ENCODE measurements around the gene STK32B.
"Not testable (repeated sequence)": the region's sequence is repeated elsewhere in the genome, so short reads cannot be mapped to it uniquely, and the experiment has no call there.

Gene STK32B

DNA sequence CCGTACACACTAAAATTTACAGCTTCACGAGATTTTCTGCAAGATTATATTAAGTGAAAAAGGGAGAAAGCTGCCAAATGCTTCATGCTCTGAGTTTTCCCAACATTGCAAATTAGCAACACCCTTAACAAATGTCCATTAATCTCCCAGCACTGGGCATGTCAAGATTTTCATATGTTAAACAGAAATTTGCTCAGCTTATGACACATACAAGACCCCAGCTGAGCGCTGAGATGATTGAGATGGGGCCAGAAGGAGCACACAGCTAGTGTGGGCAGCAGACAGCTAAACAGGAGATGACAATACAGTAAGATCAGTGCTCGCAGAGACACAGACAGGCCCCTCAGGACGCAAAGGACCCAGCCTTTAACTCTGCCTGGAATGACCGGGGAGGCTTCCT is 208.8 kb downstream of the STK32B start:
- DNase-seq (ENCODE audit: low read depth in 2 of 2), result no peak

- no peak for DNase-seq (ENCODE audit: low read depth in 2 of 2)
These were observed 210.6 kb downstream of the STK32B start for GRCh38 chr4:5261866-5262265.

- no peak for DNase-seq (ENCODE audit: low read depth in 2 of 2)
These were observed 215.7 kb downstream of the STK32B start for GRCh38 chr4:5266991-5267390.

GRCh38 chr4:5267408-5267807 is 216.1 kb downstream of the STK32B start:
- DNase-seq (ENCODE audit: low read depth in 2 of 2), result no peak

DNA sequence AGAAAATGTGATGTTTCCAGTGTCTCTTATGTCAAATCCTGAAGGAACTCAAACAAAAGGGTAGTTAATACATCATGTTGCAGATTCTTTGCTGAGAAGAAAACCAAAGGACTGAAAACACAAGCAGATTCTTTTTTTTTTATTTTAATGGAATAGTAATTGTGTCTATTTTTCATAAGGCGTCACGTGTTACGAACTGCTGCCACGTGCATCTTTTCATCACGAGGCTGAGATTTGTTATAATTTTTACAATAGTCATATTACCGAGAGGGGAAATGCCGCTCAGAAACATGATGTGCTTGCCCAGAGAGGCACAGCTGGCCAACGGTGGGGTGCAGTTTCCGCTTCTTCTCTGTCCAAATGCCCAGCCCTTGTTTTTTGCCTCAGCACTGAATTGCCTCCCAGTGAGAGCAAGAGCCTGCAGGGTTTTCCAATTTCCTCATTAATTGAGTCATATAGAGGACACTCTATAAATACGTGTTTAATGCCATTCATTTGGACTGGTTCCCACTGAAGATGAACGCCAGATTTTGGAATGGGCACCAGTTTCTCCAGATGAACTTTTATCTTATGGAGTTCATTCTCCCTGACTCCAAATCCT is 225.3 kb downstream of the STK32B start:
- no peak for DNase-seq (ENCODE audit: low read depth in 2 of 2)

- DNase-seq (ENCODE audit: low read depth in 2 of 2), result no peak
These were observed 225.8 kb downstream of the STK32B start for GRCh38 chr4:5277079-5277478.

- DNase-seq (ENCODE audit: low read depth in 2 of 2), result no peak
These were observed 226.9 kb downstream of the STK32B start for GRCh38 chr4:5278213-5278612.

GRCh38 chr4:5280069-5280468 is 228.8 kb downstream of the STK32B start:
- DNase-seq (ENCODE audit: low read depth in 2 of 2), result not testable (repeated sequence)

- no peak for DNase-seq (ENCODE audit: low read depth in 2 of 2)
These were observed 229.5 kb downstream of the STK32B start for GRCh38 chr4:5280828-5281227.

- DNase-seq (ENCODE audit: low read depth in 2 of 2), result no peak
These were observed 232.6 kb downstream of the STK32B start for GRCh38 chr4:5283837-5284236.

DNA sequence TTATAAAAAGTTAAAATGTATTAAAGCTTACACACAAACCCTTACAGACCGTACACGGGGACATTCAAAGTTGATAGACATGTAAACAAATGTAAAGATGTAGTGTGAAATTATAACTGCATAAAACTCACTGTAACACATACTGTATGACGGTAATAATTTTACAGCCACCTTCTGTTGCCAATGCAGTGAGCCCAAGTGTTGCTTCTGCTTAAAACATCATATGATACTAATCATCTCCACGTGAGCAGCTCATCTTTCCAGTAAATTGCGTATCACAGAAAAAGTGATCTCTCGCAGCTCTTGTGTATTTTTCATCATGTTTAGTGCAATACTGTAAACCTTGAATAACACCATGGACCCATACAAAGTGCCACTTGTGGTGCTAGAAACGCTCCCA is 233.2 kb downstream of the STK32B start:
- no peak for DNase-seq (ENCODE audit: low read depth in 2 of 2)

DNA sequence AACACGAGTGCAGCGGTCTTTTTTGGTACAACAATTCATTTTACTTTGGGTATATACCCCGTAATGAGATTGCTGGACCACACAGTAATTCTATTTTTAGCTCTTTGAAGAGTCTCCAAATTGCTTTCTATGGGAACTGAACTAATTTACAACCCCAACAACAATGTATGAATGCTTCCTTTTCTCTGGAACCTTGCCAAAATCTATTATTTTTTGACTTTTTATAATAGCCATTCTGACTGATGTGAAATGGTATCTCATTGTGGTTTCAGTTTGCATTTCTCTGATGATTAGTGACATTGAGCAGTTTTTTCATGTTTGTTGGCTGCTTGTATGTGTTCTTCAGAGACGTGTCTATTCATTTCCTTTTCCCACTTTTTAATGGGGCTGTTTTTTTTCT is 240.8 kb downstream of the STK32B start:
- no peak for DNase-seq (ENCODE audit: low read depth in 2 of 2)

DNA sequence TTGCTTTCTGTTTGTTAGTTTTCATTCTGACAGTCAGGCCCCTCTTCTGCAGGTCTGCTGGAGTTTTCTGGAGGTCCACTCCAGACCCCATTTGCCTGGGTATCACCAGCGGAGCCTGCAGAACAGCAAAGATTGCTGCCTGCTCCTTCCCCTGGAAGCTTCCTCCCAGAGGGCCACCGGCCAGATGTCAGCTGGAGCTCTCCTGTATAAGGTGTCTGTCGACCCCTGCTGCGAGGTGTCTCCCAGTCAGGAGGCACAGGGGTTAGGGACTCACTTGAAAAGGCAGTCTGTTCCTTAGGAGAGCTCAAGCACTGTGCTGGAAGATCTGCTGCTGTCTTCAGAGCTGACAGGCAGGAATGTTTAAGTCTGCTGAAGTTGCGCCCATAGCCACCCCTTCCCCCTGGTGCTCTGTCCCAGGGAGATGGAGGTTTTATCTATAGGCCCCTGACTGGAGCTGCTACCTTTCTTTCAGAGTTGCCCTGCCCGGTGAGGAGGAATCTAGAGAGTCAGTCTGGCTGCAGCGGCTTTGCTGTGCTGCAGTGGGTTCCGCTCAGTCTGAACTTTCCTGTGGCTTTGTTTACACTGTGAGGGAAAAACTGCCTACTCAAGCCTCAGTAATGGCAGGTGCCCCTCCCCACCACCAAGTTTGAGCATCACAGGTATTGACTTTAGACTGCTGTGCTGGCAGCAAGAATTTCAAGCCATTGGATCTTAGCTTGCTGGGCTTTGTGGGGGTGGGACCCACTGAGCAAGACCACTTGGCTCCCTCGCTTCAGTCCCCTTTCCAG is 246.9 kb downstream of the STK32B start:
- not testable (repeated sequence) for DNase-seq (ENCODE audit: low read depth in 2 of 2)

- no peak for DNase-seq (ENCODE audit: low read depth in 2 of 2)
These were observed 249.0 kb downstream of the STK32B start for GRCh38 chr4:5300283-5300682.

DNA sequence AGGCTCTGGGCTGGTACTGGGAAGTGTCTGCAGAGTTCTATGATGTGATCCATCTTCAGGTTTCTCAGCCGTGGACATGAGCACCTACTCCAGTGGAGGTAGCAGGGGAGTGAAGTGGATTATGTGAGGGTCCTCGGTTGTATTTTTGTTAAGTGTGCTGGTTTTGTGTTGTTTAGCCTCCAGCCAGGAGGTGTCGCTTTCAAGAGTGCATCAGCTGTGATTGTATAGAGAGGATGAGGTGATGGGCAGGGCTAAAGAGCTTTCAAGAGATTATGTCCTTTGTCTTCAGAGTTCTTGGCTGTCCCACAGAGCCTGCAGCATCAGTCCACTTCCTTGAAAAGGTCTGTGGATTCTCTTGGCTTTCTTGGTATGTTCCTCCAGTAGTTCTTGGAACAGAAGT is 256.6 kb downstream of the STK32B start:
- no peak for DNase-seq (ENCODE audit: low read depth in 2 of 2)

DNA sequence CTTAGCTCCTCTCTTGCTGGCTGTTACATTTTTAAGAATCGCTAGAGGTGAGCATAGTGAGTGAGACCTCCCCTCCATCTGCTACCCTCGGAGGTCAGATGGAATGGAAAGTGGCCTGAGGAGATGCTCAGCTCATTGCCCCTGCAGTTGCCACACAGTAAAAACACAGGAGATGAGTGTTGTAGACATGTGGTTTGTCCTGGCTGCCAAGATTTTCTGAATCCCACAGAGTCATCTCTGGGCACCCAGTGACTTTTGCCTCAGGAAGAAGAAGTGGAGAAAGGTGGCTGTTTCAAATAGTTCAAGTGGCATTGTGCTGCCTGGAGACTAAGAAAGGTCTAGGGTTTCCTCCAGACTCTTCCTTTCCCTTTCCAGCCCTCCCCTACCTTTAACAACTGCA is 271.0 kb downstream of the STK32B start:
- DNase-seq (ENCODE audit: low read depth in 2 of 2), result no peak

DNA sequence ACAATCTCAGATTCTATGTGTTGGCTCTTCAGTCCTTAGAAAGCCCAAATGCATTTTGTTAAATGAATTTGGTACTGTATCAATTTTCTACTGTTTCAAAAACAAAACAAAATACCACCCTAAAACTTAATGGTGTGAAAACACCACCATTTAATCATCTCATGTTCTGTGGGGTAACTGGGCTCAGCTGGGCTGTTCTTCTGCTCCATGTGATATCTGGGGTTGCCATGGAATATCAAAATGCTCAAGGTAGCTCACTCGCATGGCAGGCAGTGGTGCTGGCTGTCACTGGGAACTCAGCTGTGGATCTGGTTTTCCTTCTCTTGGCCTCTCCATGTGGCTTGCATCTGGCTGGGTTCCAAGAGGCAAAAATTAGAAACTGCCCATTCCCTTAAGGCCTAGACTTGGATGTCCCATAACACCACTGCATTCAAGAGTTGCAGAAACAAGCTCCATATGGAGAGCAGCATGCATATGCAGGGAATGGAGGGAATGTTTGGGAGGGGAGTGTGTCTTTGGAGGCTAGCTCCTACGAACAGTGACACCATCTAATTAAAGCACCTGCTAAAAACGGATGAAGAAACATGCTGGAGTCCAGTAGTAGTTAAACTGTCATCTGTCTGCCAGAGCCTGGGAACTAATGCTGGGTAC is 279.2 kb downstream of the STK32B start:
- DNase-seq (ENCODE audit: low read depth in 2 of 2), result no peak

DNA sequence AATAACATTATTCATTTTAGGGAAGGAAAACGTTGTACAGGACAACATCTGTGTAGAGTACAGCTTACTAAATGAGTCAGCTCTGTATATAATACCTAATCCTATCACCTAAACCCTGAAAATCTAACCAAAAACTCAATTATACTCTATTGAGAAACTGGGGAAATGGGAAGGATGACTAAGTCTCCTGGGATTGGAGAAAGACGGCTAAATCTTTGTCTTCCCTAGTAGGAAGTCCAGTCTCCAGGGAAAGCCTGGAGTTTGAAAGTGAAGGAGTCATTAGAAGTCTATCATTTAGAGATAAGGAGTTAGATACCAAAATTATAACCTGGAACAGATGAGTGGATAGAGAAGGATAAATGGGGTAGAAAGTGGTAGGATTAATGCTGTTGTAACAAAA is 286.5 kb downstream of the STK32B start:
- no peak for DNase-seq (ENCODE audit: low read depth in 2 of 2)

DNA sequence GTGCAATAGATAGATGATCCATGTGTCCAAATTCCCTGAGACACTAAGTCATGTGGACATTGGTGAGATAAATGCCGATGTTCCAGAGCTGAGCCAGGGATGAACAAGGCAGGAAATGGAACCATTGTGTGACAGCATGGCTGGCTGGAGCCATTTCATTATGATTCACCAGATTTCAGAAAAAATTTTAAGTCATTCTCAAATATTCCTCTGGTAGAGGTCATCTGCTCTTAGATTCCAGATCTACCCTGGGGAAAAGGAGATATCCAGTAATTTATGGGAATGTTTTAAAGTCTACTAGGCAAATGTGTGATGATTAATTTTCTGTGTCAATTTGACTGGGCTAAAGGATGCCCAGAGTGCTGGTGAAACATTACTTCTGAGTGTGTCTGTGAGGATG is 287.3 kb downstream of the STK32B start:
- DNase-seq (ENCODE audit: low read depth in 2 of 2), result no peak

- no peak for DNase-seq (ENCODE audit: low read depth in 2 of 2)
These were observed 289.7 kb downstream of the STK32B start for GRCh38 chr4:5340991-5341451.

DNA sequence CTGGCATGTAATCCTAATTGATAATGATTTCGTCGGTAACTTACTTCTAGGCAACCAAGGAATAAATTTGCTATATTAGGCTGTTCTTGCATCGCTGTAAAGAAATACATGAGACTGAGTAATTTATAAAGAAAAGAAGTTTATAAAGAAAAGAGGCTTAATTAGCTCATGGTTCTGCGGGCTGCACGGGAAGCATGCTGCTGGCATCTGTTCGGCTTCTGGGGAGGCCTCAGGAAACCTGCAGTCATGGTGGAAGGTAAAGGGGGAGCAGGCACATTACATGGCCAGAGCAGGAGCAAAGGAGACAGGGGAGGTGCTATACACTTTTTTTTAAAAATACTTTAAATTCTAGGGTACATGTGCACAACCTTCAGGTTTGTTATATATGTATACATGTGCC is 290.2 kb downstream of the STK32B start:
- no peak for DNase-seq (ENCODE audit: low read depth in 2 of 2)

DNA sequence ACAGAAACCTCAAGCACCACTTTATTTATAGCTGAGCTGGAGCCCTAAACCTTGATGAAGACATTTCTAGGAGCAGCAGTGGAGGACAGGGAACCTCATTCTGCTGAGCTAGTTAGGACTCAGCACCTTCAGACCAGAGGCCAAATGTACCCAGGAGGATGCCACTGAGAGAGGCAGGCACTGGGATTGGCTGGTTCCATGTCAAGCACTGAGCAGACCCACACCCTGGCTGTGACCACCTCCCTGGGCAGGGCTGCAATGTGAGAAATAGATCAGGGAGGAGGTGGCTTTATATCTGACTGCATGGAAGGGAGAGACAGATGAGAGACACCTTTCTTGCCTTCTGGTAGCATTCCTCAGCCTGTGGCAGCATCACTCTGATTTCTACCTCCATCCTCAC is 304.6 kb downstream of the STK32B start:
- DNase-seq (ENCODE audit: low read depth in 2 of 2), result no peak

- DNase-seq (ENCODE audit: low read depth in 2 of 2), result no peak
These were observed 306.6 kb downstream of the STK32B start for GRCh38 chr4:5357870-5358269.
